GM23338 (cell line): ENCODE data around the gene CPNE8. TPM values are rescaled to one million over a fixed set of nuclear protein-coding genes. Genes with fewer than 3 reads are reported as not detected.

ENCODE experiments used
- ATAC-seq: fragments of 200-7000 bp; cut with Tn5 transposase; 3 replicates; pipeline ENCODE4 v1.9.1; 2020
- DNase-seq: peaks from one replicate; pipeline ENCODE4 v3.0.0-alpha.2; 2015; ENCODE audit warnings: low spot score
- H2AFZ ChIP-seq: fragments of 200-600 bp; sonication (generic); 2 replicates; pipeline ENCODE4 v1.8.0; 2016; ENCODE audit warnings: antibody characterized with exemption, mild to moderate bottlenecking, moderate library complexity
- H3F3A ChIP-seq: fragments of 200-600 bp; sonication (generic); replicated peaks from 2 replicates; pipeline ENCODE4 v1.8.0; 2017; ENCODE audit warnings: antibody characterized with exemption, mixed run types, low read depth
- H3K27ac ChIP-seq: fragments of 200-600 bp; sonication (generic); 2 replicates; pipeline ENCODE4 v1.6.1; 2016; ENCODE audit warnings: low read depth
- H3K27me3 ChIP-seq: fragments of 200-600 bp; sonication (generic); 2 replicates; pipeline ENCODE4 v1.8.0; 2016; ENCODE audit warnings: mild to moderate bottlenecking, mixed run types, moderate library complexity; ENCODE audit not compliant: insufficient read depth
- H3K36me3 ChIP-seq: fragments of 200-600 bp; sonication (generic); 2 replicates; pipeline ENCODE4 v1.8.0; 2016; ENCODE audit warnings: mild to moderate bottlenecking; ENCODE audit not compliant: insufficient read depth
- H3K4me1 ChIP-seq: fragments of 200-600 bp; sonication (generic); 2 replicates; pipeline ENCODE4 v1.8.0; 2016; ENCODE audit warnings: mild to moderate bottlenecking, moderate library complexity; ENCODE audit not compliant: insufficient read depth
- H3K4me2 ChIP-seq: fragments of 200-600 bp; sonication (generic); 2 replicates; pipeline ENCODE4 v1.7.1; 2017; ENCODE audit warnings: mixed run types
- H3K4me3 ChIP-seq: fragments of 200-600 bp; sonication (generic); 2 replicates; pipeline ENCODE4 v1.6.1; 2016; ENCODE audit warnings: mixed run types
- H3K79me2 ChIP-seq: fragments of 200-600 bp; sonication (generic); replicated peaks from 2 replicates; pipeline ENCODE4 v1.8.0; 2017; ENCODE audit warnings: mild to moderate bottlenecking; ENCODE audit not compliant: insufficient read depth
- H3K9me2 ChIP-seq: fragments of 200-600 bp; sonication (generic); 2 replicates; pipeline ENCODE4 v1.8.0; 2017; ENCODE audit not compliant: insufficient read depth
- H4K20me1 ChIP-seq: fragments of 200-600 bp; sonication (generic); replicated peaks from 2 replicates; pipeline ENCODE4 v1.8.0; 2017; ENCODE audit warnings: mild to moderate bottlenecking; ENCODE audit not compliant: insufficient read depth
- H3K27ac Mint-ChIP-seq: 2 replicates; pipeline ENCODE4 v1.8.0; 2020; ENCODE audit warnings: inconsistent platforms, mild to moderate bottlenecking, moderate library complexity, mixed read lengths
- H3K27me3 Mint-ChIP-seq: 3 replicates; pipeline ENCODE4 v1.8.0; 2022; ENCODE audit warnings: low read depth, mild to moderate bottlenecking, moderate library complexity, mixed read lengths, inconsistent platforms; ENCODE audit not compliant: insufficient read depth, poor library complexity
- H3K36me3 Mint-ChIP-seq: 3 replicates; pipeline ENCODE4 v1.8.0; 2021; ENCODE audit warnings: low read depth, mild to moderate bottlenecking, inconsistent platforms, moderate library complexity, mixed read lengths
- H3K4me1 Mint-ChIP-seq: 3 replicates; pipeline ENCODE4 v1.8.0; 2020; ENCODE audit warnings: mild to moderate bottlenecking, inconsistent platforms, mixed read lengths
- H3K4me3 Mint-ChIP-seq: 3 replicates; pipeline ENCODE4 v1.8.0; 2021; ENCODE audit warnings: moderate library complexity, mild to moderate bottlenecking, inconsistent platforms, mixed read lengths
- H3K9me3 Mint-ChIP-seq: 3 replicates; pipeline ENCODE4 v1.8.0; 2020; ENCODE audit warnings: moderate library complexity, mild to moderate bottlenecking, inconsistent platforms, mixed read lengths
- CREB1 ChIP-seq: fragments of 250-450 bp; sonication (Bioruptor Pico); IDR thresholded peaks from 2 replicates; pipeline ENCODE4 v1.5.0; 2020; ENCODE audit warnings: low read depth, mild to moderate bottlenecking, moderate library complexity
- CTCF ChIP-seq, 2 experiments: fragments of 200-600 bp in 1 of 2; sonication (generic) in 1 of 2; conservative IDR thresholded peaks; 2 replicates each; pipeline versions ENCODE4 v1.5.1 to v1.6.1; 2016 to 2017; ENCODE audit warnings: antibody characterized with exemption in 2 of 2, low read depth in 2 of 2, mild to moderate bottlenecking in 2 of 2, moderate library complexity in 1 of 2
- ETS1 ChIP-seq: IDR thresholded peaks from 2 replicates; pipeline ENCODE4 v1.6.1; 2016; ENCODE audit warnings: antibody characterized with exemption
- EZH2 ChIP-seq: fragments of 200-600 bp; sonication (generic); IDR thresholded peaks from one replicate; pipeline ENCODE4 v1.8.0; 2017; ENCODE audit warnings: antibody characterized with exemption, mild to moderate bottlenecking, low read depth; ENCODE audit not compliant: unreplicated experiment
- EZH2phosphoT487 ChIP-seq: fragments of 200-600 bp; sonication (generic); IDR thresholded peaks from one replicate; pipeline ENCODE4 v1.8.1; 2018; ENCODE audit warnings: antibody characterized with exemption; ENCODE audit not compliant: unreplicated experiment
- JUNB ChIP-seq: IDR thresholded peaks from one replicate; pipeline ENCODE4 v1.6.1; 2016; ENCODE audit warnings: antibody characterized with exemption; ENCODE audit not compliant: unreplicated experiment
- NANOG ChIP-seq: IDR thresholded peaks from 2 replicates; pipeline ENCODE4 v1.6.1; 2016; ENCODE audit warnings: antibody characterized with exemption, borderline replicate concordance
- POLR2AphosphoS5 ChIP-seq: IDR thresholded peaks from 2 replicates; pipeline ENCODE4 v1.6.1; 2016; ENCODE audit warnings: antibody characterized with exemption, low read depth
- REST ChIP-seq: IDR thresholded peaks from one replicate; pipeline ENCODE4 v1.6.1; 2018; ENCODE audit warnings: antibody characterized with exemption; ENCODE audit not compliant: unreplicated experiment
- STAT1 ChIP-seq: IDR thresholded peaks from one replicate; pipeline ENCODE4 v1.6.1; 2016; ENCODE audit warnings: antibody characterized with exemption; ENCODE audit not compliant: unreplicated experiment
- ZNF114 ChIP-seq: fragments of 250-450 bp; sonication (Bioruptor Pico); IDR thresholded peaks from 2 replicates; pipeline ENCODE4 v1.5.0; 2020; ENCODE audit warnings: mild to moderate bottlenecking, moderate library complexity
- ZNF331 ChIP-seq: fragments of 250-450 bp; sonication (Bioruptor Pico); IDR thresholded peaks from 2 replicates; pipeline ENCODE4 v1.5.0; 2020; ENCODE audit warnings: low read depth, mild to moderate bottlenecking, moderate library complexity
- polyA plus RNA-seq: library from polyadenylated mRNA; unstranded; fragments of >200 nt; fragmentation: Nextera tagmentation; extraction: Ambion mirVana; gene quantifications from 2 replicates; pipeline ENCODE4 v1.2.1, GENCODE V29; 2016
- total RNA-seq: library from RNA; depleted of rRNA; stranded (reverse); fragments of >200 nt; shearing (Covaris generic); gene quantifications from 2 replicates; pipeline ENCODE4 v1.2.3, GENCODE V29; 2014

The CPNE8 gene
- total and polyA plus RNA-seq, 2 experiments from 2014 or later, result 8.7 to 10.1 TPM

- TF ChIP-seq REST, result no peak
- TF ChIP-seq NANOG, result no peak
- TF ChIP-seq ZNF114 (CRISPR knock-in tag), result no peak
Measured at GRCh38 chr12:38850461-38850860, 54.9 kb downstream of the CPNE8 start (continued).

- Mint-ChIP-seq H3K36me3 (no peaks in the 10 kb centered on the region), H3K9me3 (no peaks in the 10 kb centered on the region), H3K27ac (0 out of 2 replicates have a peak overlapping the region, but pooled peaks have one; percentile 57), H3K4me1 (peaks cover 4% of the 10 kb centered on the region), H3K27me3 (no peaks in the 10 kb centered on the region), H3K4me3 (no peak overlapping the region)
- ATAC-seq (no peak), DNase-seq (no peak)
- Histone ChIP-seq H3K4me2 (no peak overlapping the region), H2AFZ (no peak overlapping the region), H3K9me2 (no peaks in the 10 kb centered on the region), H3K4me3 (no peak overlapping the region), H3K27me3 (no peaks in the 10 kb centered on the region), H3K27ac (no peak overlapping the region), H3K36me3 (no peaks in the 10 kb centered on the region), H3K4me1 (peaks cover 6% of the 10 kb centered on the region; the same call in 1 of the 2 replicates), H4K20me1 (no peaks in the 10 kb centered on the region), H3F3A (no peaks in the 10 kb centered on the region), H3K79me2 (no peaks in the 10 kb centered on the region)
- TF ChIP-seq STAT1 (no peak), EZH2 (no peak), CREB1 (no peak), ETS1 (no peak), JUNB (no peak), EZH2phosphoT487 (no peak), ZNF331 (no peak), REST (no peak), ZNF114 (CRISPR knock-in tag) (no peak), POLR2AphosphoS5 (no peak), CTCF (conservative IDR thresholded peaks at IDR 0.05; ENCODE audit: low read depth in 2 of 2) (no peak), NANOG (no peak)
Measured at GRCh38 chr12:38847247-38847646, 58.1 kb downstream of the CPNE8 start.
